Hepatocyte (in vitro differentiated cells): ENCODE measurements around the gene KRTAP9-9.

Experiments used
- EZH2 ChIP-seq: fragments of 200-600 bp; sonication (generic); IDR thresholded peaks from 2 replicates; pipeline ENCODE4 v1.6.1; 2016; ENCODE audit warnings: antibody characterized with exemption, mild to moderate bottlenecking, borderline replicate concordance
- EZH2phosphoT487 ChIP-seq: fragments of 200-600 bp; sonication (generic); IDR thresholded peaks from one replicate; pipeline ENCODE4 v1.6.1; 2018; ENCODE audit warnings: antibody characterized with exemption, mild to moderate bottlenecking, low read depth, moderate library complexity; ENCODE audit not compliant: unreplicated experiment, severe bottlenecking
- TF ChIP-seq, protein P1 (sequence below): fragments of 200-600 bp; sonication (generic); IDR thresholded peaks from 2 replicates; pipeline ENCODE4 v1.5.1; 2016; ENCODE audit warnings: antibody characterized with exemption, mild to moderate bottlenecking; ENCODE audit not compliant: poor library complexity

DNA sequence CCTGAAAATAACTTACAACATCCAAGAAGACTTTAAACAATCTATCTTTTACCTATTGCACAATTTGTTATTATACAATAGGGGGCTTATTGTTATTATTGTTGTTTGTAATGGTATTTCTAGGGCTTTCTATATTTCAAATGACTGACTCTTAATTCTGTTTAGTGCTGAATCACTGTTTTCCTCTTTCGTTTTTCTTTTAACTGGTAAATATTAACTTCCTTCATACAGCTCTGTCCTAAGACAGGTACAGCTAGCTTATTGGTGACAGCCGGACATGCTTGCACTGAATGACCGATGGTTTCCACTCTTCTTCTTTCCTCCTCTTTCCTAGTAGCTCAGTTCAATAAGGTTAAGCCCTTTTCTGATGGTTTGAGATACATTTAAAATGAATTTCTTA is 31.9 kb downstream of the KRTAP9-9 start:
- TF ChIP-seq EZH2, result no peak
- TF ChIP-seq, protein P1, sequence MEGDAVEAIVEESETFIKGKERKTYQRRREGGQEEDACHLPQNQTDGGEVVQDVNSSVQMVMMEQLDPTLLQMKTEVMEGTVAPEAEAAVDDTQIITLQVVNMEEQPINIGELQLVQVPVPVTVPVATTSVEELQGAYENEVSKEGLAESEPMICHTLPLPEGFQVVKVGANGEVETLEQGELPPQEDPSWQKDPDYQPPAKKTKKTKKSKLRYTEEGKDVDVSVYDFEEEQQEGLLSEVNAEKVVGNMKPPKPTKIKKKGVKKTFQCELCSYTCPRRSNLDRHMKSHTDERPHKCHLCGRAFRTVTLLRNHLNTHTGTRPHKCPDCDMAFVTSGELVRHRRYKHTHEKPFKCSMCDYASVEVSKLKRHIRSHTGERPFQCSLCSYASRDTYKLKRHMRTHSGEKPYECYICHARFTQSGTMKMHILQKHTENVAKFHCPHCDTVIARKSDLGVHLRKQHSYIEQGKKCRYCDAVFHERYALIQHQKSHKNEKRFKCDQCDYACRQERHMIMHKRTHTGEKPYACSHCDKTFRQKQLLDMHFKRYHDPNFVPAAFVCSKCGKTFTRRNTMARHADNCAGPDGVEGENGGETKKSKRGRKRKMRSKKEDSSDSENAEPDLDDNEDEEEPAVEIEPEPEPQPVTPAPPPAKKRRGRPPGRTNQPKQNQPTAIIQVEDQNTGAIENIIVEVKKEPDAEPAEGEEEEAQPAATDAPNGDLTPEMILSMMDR, result no peak
- TF ChIP-seq EZH2phosphoT487, result no peak
